Neuronal stem cell (in vitro differentiated cells): ENCODE measurements around the gene DTHD1.
A peak's percentile ranks its signal among the peaks of the same experiment; 100 is the strongest.

Experiments used
- DNase-seq: peaks from one replicate; pipeline ENCODE4 v3.0.0-alpha.2; 2013; ENCODE audit warnings: low spot score
- H2AFZ ChIP-seq: one replicate; pipeline ENCODE4 v1.6.1; 2013; ENCODE audit warnings: mild to moderate bottlenecking, low read length, inconsistent platforms
- H2AK5ac ChIP-seq: 2 replicates; pipeline ENCODE4 v1.6.1; 2013; ENCODE audit warnings: low read depth, mild to moderate bottlenecking, inconsistent platforms, low read length, moderate library complexity, mixed read lengths
- H2BK120ac ChIP-seq: 2 replicates; pipeline ENCODE4 v1.6.1; 2013; ENCODE audit warnings: low read depth, mild to moderate bottlenecking, inconsistent platforms, low read length, moderate library complexity, mixed read lengths
- H2BK12ac ChIP-seq: one replicate; pipeline ENCODE4 v1.6.1; 2013; ENCODE audit warnings: low read length, inconsistent platforms
- H2BK15ac ChIP-seq: 2 replicates; pipeline ENCODE4 v1.6.1; 2013; ENCODE audit warnings: mild to moderate bottlenecking, low read length, inconsistent platforms, mixed read lengths
- H2BK5ac ChIP-seq: one replicate; pipeline ENCODE4 v1.6.1; 2013; ENCODE audit warnings: inconsistent platforms, mild to moderate bottlenecking, low read length, moderate library complexity
- H3K14ac ChIP-seq: one replicate; pipeline ENCODE4 v1.6.1; 2013; ENCODE audit warnings: low read length, inconsistent platforms
- H3K18ac ChIP-seq: 2 replicates; pipeline ENCODE4 v1.6.1; 2013; ENCODE audit warnings: low read length, inconsistent platforms
- H3K23ac ChIP-seq: 2 replicates; pipeline ENCODE4 v1.6.1; 2013; ENCODE audit warnings: low read depth, mild to moderate bottlenecking, mixed read lengths, low read length, inconsistent platforms; ENCODE audit not compliant: poor library complexity
- H3K27ac ChIP-seq: replicated peaks from 3 replicates; pipeline ENCODE4 v1.5.1; 2013; ENCODE audit warnings: low read length, inconsistent platforms
- H3K27me3 ChIP-seq, 3 experiments: 2 replicates each; pipeline ENCODE4 v1.6.1; 2013; ENCODE audit warnings: low read length in 3 of 3, mild to moderate bottlenecking in 2 of 3, inconsistent platforms in 1 of 3, low read depth in 1 of 3, mixed read lengths in 1 of 3, moderate library complexity in 1 of 3; ENCODE audit not compliant: control insufficient read depth in 3 of 3, insufficient read depth in 3 of 3
- H3K36me3 ChIP-seq, 2 donors: replicated peaks in 1 of 2; 2 replicates each; pipeline ENCODE4 v1.6.1; 2013; ENCODE audit warnings: low read length in 2 of 2; ENCODE audit not compliant: control insufficient read depth in 2 of 2, insufficient read depth in 2 of 2
- H3K4ac ChIP-seq: 2 replicates; pipeline ENCODE4 v1.6.1; 2013; ENCODE audit warnings: inconsistent platforms, mild to moderate bottlenecking, low read length, moderate library complexity
- H3K4me1 ChIP-seq, 2 donors: 1 replicate in 1 of 2; 2 replicates in 1 of 2; pipeline ENCODE4 v1.6.1; 2013; ENCODE audit warnings: low read length in 2 of 2, low read depth in 1 of 2; ENCODE audit not compliant: control insufficient read depth in 2 of 2, insufficient read depth in 1 of 2
- H3K4me2 ChIP-seq: one replicate; pipeline ENCODE4 v1.6.1; 2013; ENCODE audit warnings: mild to moderate bottlenecking, low read length, inconsistent platforms; ENCODE audit not compliant: insufficient read depth, poor library complexity, severe bottlenecking
- H3K4me3 ChIP-seq, 2 donors: 2 replicates each; pipeline ENCODE4 v1.5.1; 2013; ENCODE audit warnings: low read length in 2 of 2, mild to moderate bottlenecking in 2 of 2, inconsistent platforms in 1 of 2, moderate library complexity in 1 of 2
- H3K79me1 ChIP-seq: one replicate; pipeline ENCODE4 v1.6.1; 2013; ENCODE audit warnings: low read depth, mild to moderate bottlenecking, inconsistent platforms, low read length, moderate library complexity
- H3K9ac ChIP-seq: one replicate; pipeline ENCODE4 v1.6.1; 2013; ENCODE audit warnings: mild to moderate bottlenecking, low read depth, low read length, inconsistent platforms; ENCODE audit not compliant: poor library complexity
- H3K9me3 ChIP-seq, 2 donors: replicated peaks in 1 of 2; 2 replicates each; pipeline versions ENCODE3 to v1.6.1; 2013; ENCODE audit warnings: low read length in 2 of 2, mild to moderate bottlenecking in 2 of 2, inconsistent platforms in 1 of 2, low read depth in 1 of 2, mixed read lengths in 1 of 2, moderate library complexity in 1 of 2; ENCODE audit not compliant: control insufficient read depth in 2 of 2, insufficient read depth in 1 of 2
- H4K8ac ChIP-seq: one replicate; pipeline ENCODE4 v1.6.1; 2013; ENCODE audit warnings: low read depth, mild to moderate bottlenecking, inconsistent platforms, low read length, moderate library complexity
- H4K91ac ChIP-seq: one replicate; pipeline ENCODE4 v1.6.1; 2013; ENCODE audit warnings: low read length, low read depth, mild to moderate bottlenecking, inconsistent platforms; ENCODE audit not compliant: poor library complexity
- WGBS, 2 donors: extraction: QIAGEN DNeasy Blood & Tissue Kit; methylation state at CpG; one replicate each; pipeline ENCODE4 v1.1.7; 2013; ENCODE audit warnings: missing lambda C conversion rate in 2 of 2, mixed read lengths in 1 of 2; ENCODE audit not compliant: insufficient read length in 2 of 2, insufficient replicate concordance in 1 of 2; ENCODE audit errors: extremely low coverage in 2 of 2; 5-methylcytosine and 5-hydroxymethylcytosine counted together

DTHD1 gene

DNA sequence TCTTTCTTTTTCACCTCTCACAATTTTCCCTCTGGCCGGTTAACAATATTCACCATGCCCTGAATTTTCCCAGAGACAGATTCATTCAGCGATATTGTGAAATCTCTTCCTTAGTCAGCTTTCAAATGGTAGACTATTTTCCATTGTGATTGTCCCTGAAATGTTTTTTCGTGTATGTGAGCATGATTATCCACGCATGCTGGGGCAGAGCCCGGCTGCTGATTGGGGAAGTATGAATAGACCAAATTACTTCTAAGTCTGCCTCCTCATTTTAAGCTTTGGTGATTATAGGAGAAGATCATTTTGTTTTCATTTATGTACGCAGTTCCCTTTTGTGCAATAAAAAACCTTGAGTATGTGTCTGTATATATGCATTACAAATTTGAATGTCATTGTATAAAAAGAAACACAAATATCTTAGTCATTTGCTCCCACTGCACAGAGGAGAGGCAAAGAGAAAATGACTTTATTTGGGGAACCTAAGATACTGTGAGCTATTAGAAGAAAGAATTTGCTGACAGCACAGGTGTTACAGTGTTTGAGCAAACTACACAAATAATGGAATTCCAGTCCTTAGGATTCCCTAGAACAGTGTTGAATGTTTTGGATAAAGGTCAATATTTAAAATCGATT is 11.3 kb downstream of the DTHD1 start:
- no peak overlapping the region for H4K8ac ChIP-seq
- H3K14ac ChIP-seq: no peak overlapping the region
- H3K4ac ChIP-seq: no peak overlapping the region
- H3K18ac ChIP-seq: no peak overlapping the region
- no peaks in the 10 kb centered on the region for H3K79me1 ChIP-seq
- no peaks in the 10 kb centered on the region for H3K9me3 ChIP-seq
- H3K9ac ChIP-seq: no peak overlapping the region
- H2BK120ac ChIP-seq: no peak overlapping the region
- WGBS, 2 donors: no CpG with 5 or more reads among the region's 7 CpGs
- no peak overlapping the region for H3K27ac ChIP-seq
- no peak overlapping the region for H3K4me2 ChIP-seq
- H3K23ac ChIP-seq: no peak overlapping the region
- no peak overlapping the region for H2BK12ac ChIP-seq
- H3K27me3 ChIP-seq: no peaks in the 10 kb centered on the region
- H3K4me3 ChIP-seq: no peak overlapping the region
- H4K91ac ChIP-seq: no peak overlapping the region
- no peak overlapping the region for H2BK5ac ChIP-seq
- H3K36me3 ChIP-seq: no peaks in the 10 kb centered on the region
- H3K4me1 ChIP-seq: no peaks in the 10 kb centered on the region
- H2BK15ac ChIP-seq: no peak overlapping the region
- no peak overlapping the region for H2AK5ac ChIP-seq
- DNase-seq: no peak
- peak overlapping the region; percentile 52 for H2AFZ ChIP-seq

DNA sequence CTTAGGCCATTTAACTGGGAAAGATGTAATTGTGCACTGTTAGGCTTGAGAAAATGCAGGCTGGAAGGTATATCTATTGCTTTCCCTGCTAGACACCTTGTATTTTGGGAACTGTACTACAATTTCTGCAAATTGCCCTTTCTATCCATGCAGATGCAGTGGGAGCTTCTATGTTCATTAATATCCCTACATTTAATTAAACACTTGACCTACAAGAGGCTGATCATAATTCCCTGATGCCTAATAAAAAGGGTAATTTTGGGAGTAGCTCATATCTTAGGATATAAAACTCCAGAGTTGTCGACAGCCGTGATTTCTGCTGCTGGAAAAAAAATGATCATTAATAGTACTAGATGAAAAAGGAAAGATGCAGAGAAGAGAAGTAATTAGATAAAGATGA is 19.7 kb downstream of the DTHD1 start:
- H2BK12ac ChIP-seq: no peak overlapping the region
- no peaks in the 10 kb centered on the region for H3K27me3 ChIP-seq
- no peak overlapping the region for H4K8ac ChIP-seq
- H2BK5ac ChIP-seq: no peak overlapping the region
- no peak overlapping the region for H2AK5ac ChIP-seq
- H3K4ac ChIP-seq: no peak overlapping the region
- H3K9me3 ChIP-seq: no peaks in the 10 kb centered on the region
- no peak overlapping the region for H3K18ac ChIP-seq
- no peaks in the 10 kb centered on the region for H3K79me1 ChIP-seq
- DNase-seq: no peak
- no peak overlapping the region for H2BK15ac ChIP-seq
- no peak overlapping the region for H3K27ac ChIP-seq
- WGBS, 2 donors: no CpG with 5 or more reads among the region's 2 CpGs
- no peak overlapping the region for H2AFZ ChIP-seq
- H3K14ac ChIP-seq: no peak overlapping the region
- H3K23ac ChIP-seq: no peak overlapping the region
- no peak overlapping the region for H3K9ac ChIP-seq
- H3K4me1 ChIP-seq: no peaks in the 10 kb centered on the region
- no peak overlapping the region for H4K91ac ChIP-seq
- no peak overlapping the region for H3K4me2 ChIP-seq
- H3K36me3 ChIP-seq: no peaks in the 10 kb centered on the region
- H3K4me3 ChIP-seq: no peak overlapping the region
- H2BK120ac ChIP-seq: no peak overlapping the region

DNA sequence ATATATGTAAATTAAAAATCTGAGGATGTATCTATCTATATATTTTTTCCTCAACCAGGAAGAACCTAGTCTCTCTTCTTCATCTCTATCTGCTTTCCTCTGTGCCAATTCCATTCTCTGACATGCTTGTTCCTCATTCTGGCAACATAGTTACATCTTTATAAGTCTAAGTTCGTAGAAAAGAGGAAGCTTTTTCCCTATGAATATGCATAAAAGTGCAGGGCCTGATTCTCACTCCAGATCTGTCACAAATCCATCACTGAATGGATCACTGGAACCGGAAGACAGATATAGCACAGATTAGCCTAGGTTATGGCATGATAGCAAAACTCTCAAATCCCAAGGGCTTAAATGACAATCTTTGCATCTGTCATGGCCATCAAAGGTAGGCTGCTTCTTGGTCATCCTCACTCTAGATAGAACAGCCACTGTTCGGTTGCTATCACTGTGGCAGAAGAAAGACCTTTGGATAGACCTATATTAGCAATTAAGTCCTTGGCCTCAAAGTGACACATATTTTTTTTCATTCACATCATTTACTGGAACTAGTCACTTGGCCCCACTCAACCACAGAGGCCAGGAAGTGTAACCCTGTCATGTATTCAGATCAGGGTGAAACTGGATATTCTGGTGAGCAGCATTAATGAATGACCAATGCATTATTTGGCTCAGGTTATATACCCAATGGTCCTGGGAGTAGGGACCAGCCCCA is 22.2 kb downstream of the DTHD1 start:
- no peak overlapping the region for H2BK5ac ChIP-seq
- no peak for DNase-seq
- H3K23ac ChIP-seq: no peak overlapping the region
- no CpG with 5 or more reads among the region's 3 CpGs for WGBS, 2 donors
- H2AK5ac ChIP-seq: no peak overlapping the region
- no peaks in the 10 kb centered on the region for H3K9me3 ChIP-seq
- H2BK120ac ChIP-seq: no peak overlapping the region
- H4K8ac ChIP-seq: no peak overlapping the region
- H3K79me1 ChIP-seq: no peaks in the 10 kb centered on the region
- H2BK12ac ChIP-seq: no peak overlapping the region
- no peak overlapping the region for H3K14ac ChIP-seq
- no peak overlapping the region for H3K27ac ChIP-seq
- H3K9ac ChIP-seq: no peak overlapping the region
- H3K4me1 ChIP-seq: no peaks in the 10 kb centered on the region
- H3K4me2 ChIP-seq: no peak overlapping the region
- no peak overlapping the region for H3K18ac ChIP-seq
- H3K27me3 ChIP-seq: no peaks in the 10 kb centered on the region
- H3K36me3 ChIP-seq: no peaks in the 10 kb centered on the region
- no peak overlapping the region for H2AFZ ChIP-seq
- H4K91ac ChIP-seq: no peak overlapping the region
- no peak overlapping the region for H3K4me3 ChIP-seq
- no peak overlapping the region for H2BK15ac ChIP-seq
- H3K4ac ChIP-seq: no peak overlapping the region

DNA sequence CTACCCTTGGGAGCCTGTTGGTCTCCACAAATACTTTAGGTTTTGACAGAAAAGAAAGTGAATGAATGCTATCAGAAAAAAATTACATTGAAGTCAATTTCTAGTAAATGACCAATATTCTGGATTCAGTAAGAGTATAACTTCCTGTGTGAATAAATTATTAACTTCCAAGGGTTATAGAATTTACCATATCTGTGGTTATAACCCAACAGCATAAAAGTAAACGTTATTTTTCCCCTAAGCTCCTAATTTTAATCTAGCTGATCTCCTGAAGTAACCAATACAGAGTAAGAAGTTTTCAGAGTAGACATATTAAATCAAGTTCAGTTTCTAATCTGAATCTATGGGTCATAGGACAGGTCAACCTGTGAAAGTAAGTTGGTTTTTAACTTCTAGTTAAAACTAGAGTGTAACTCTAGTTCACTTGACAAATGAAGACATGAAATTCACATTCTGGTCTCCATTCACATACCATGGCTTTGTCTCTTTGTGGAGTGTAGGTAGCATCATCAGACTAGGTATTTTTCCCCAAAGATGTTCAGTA is 22.8 kb downstream of the DTHD1 start:
- no peaks in the 10 kb centered on the region for H3K79me1 ChIP-seq
- no peaks in the 10 kb centered on the region for H3K9me3 ChIP-seq
- H3K36me3 ChIP-seq: no peaks in the 10 kb centered on the region
- H3K9ac ChIP-seq: no peak overlapping the region
- no peak overlapping the region for H2AFZ ChIP-seq
- H3K27ac ChIP-seq: no peak overlapping the region
- no peak overlapping the region for H3K4ac ChIP-seq
- H3K18ac ChIP-seq: no peak overlapping the region
- no peak overlapping the region for H2BK15ac ChIP-seq
- no peak overlapping the region for H4K8ac ChIP-seq
- H2BK120ac ChIP-seq: no peak overlapping the region
- H4K91ac ChIP-seq: no peak overlapping the region
- no peak overlapping the region for H2AK5ac ChIP-seq
- H2BK12ac ChIP-seq: no peak overlapping the region
- H3K27me3 ChIP-seq: no peaks in the 10 kb centered on the region
- H2BK5ac ChIP-seq: no peak overlapping the region
- H3K4me3 ChIP-seq: no peak overlapping the region
- no peak overlapping the region for H3K14ac ChIP-seq
- no peak overlapping the region for H3K4me2 ChIP-seq
- H3K4me1 ChIP-seq: no peaks in the 10 kb centered on the region
- WGBS, 2 donors: no CpG with 5 or more reads among the region's 1 CpG
- H3K23ac ChIP-seq: no peak overlapping the region
- DNase-seq: no peak
